Epithelial cell of esophagus (primary cell): ENCODE measurements around the gene NOC3L.

Experiments used
- DNase-seq: peaks from one replicate; pipeline ENCODE4 v3.0.0; 2010; ENCODE audit warnings: low read depth
- H3K4me3 ChIP-seq: 2 replicates; pipeline ENCODE4 v1.5.1; 2011; ENCODE audit warnings: mild to moderate bottlenecking, low read length, control low read depth
- CTCF ChIP-seq: IDR thresholded peaks from 2 replicates; pipeline ENCODE4 v1.5.1; 2011; ENCODE audit warnings: low read depth, mild to moderate bottlenecking, low read length, control low read depth, inconsistent platforms; ENCODE audit not compliant: insufficient read depth; ENCODE audit errors: missing control alignments

The NOC3L gene

GRCh38 chr10:94308866-94309265, 53.9 kb downstream of the NOC3L start:
- no peak for TF ChIP-seq CTCF
- H3K4me3 ChIP-seq: no peak overlapping the region
- no peak for DNase-seq

GRCh38 chr10:94307046-94307615, 55.6 kb downstream of the NOC3L start:
- peak; percentile 19 for DNase-seq
- no peak for TF ChIP-seq CTCF

GRCh38 chr10:94303929-94304328, 58.8 kb downstream of the NOC3L start:
- DNase-seq: no peak
- no peak for TF ChIP-seq CTCF
- H3K4me3 ChIP-seq: no peak overlapping the region

More at GRCh38 chr10:94307046-94307615, 55.6 kb downstream of the NOC3L start:
- H3K4me3 ChIP-seq: no peak overlapping the region

- H3K4me3 ChIP-seq: no peak overlapping the region
- no peak for TF ChIP-seq CTCF
- DNase-seq: no peak
These were observed 62.7 kb downstream of the NOC3L start for GRCh38 chr10:94300042-94300441.

DNA sequence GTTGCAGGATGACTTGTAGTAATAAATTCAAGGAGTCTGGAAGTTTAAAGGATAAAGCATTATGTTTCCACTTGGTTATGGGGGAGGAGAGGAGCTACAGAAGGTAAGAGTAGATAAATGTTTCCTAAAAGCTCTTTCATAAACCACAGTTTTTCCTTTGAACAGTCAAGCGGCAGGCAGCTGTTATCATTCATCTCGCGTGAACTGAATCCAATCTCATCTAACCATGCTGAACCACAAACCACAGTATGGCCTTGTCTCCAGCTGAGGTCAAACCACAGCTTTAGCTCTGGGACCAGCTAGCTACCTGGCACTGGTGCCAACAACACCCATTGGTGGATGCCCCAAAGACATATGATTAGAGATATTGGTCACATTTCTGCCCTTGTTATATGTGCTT, 63.3 kb downstream of the NOC3L start:
- no peak for TF ChIP-seq CTCF
- no peak overlapping the region for H3K4me3 ChIP-seq
- DNase-seq: no peak

GRCh38 chr10:94294168-94294567, 68.6 kb downstream of the NOC3L start:
- TF ChIP-seq CTCF: no peak
- H3K4me3 ChIP-seq: no peak overlapping the region
- no peak for DNase-seq

- H3K4me3 ChIP-seq: no peak overlapping the region
- DNase-seq: no peak
- TF ChIP-seq CTCF: no peak
These were observed 69.4 kb downstream of the NOC3L start for GRCh38 chr10:94293354-94293753.
